ENCODE data around the gene CHD3. TPM values are rescaled to one million over a fixed set of nuclear protein-coding genes. Genes with fewer than 3 reads are reported as not detected.

Gene CHD3
- total RNA-seq = 100 to 1,000 TPM; 125 to 129 TPM

DNA sequence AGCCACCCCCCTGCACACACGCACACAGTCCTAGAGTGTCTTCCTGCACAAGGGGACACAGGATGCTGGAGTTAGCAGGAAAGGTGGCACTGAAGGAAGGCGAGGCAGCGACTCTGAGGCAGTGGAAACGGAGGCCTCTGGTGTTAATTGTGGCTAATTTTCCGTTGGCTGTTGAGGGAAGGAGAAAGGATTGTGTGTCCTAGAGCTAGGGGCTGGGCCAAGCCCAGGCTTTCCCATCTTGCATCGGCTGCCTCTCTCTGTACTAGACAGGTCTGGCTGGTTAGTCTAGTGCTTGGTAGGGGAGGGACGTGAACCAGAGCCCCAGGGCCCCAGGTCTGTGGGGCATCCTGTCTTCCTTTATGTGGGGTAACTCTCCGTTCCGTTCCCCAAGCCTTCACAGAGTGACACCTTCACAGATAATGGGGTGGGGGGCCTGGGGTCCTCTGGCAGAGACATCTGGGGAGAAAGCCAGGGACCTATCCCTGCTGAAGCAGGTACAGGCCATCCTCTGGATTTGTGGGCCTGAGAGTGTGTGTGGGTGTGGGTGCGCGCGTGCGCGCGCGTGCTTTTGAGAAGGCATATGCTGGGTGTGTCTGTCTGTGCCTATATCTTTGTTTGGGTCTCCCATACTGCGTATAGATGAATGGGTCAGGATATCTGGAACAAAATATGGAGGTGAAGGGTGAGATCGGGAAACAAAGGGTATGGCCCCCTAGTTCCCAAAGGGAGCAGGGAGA is at the start of gene CHD3:
CHD3 (plus strand) TSS at position 606 of the 737 bp plus-strand sequence. CDS start 212 bp downstream, outside the sequence.
- Mint-ChIP-seq H3K27me3 (ENCODE audit: low read depth) (no peaks in the 10 kb centered on the region), H3K36me3 (ENCODE audit: low read depth) (peaks cover 28% of the 10 kb centered on the region), H3K9me3 (ENCODE audit: insufficient read depth) (no peaks in the 10 kb centered on the region), H3K4me3 (no peak within 1 kb of the TSS), H3K4me1 (ENCODE audit: low read depth) (peaks cover 6% of the 10 kb centered on the region), H3K27ac (no peak within 1 kb of the TSS)
- CTCF ChIA-PET = interaction anchor here (0.6 to 1.2 kb wide), 4 partner anchors 25 to 101 kb away, joined by 3 to 6 read pairs (median 3); partner anchors contain the start of gene NAA38
- ATAC-seq (peak; percentile 21), DNase-seq (peak; percentile 53)
- POLR2A ChIA-PET = interaction anchor here (1.1 kb wide), 1 partner anchor 13 kb away, joined by 3 read pairs; no protein-coding TSS in a partner anchor

- CTCF ChIA-PET = interaction anchor here (1.1 to 3.1 kb wide), 4 partner anchors 12 to 151 kb away, joined by 3 to 17 read pairs (median 4); partner anchors contain the start of genes TP53 and WRAP53
- H3K4me1 Mint-ChIP-seq (ENCODE audit: low read depth) = peaks cover 68% of the 10 kb centered on the region
- POLR2A ChIA-PET = interaction anchor here (1.8 kb wide), 1 partner anchor 93 kb away, joined by 4 read pairs; the partner anchor contains the start of genes CNTROB and TRAPPC1
Measured at GRCh38 chr17:7839190-7839875, 49.3 kb upstream of the CHD3 start.

GRCh38 chr17:7839876-7840261 is 48.7 kb upstream of the CHD3 start:
- Mint-ChIP-seq H3K9me3 (ENCODE audit: insufficient read depth) (no peaks in the 10 kb centered on the region), H3K4me3 (no peak overlapping the region), H3K36me3 (ENCODE audit: low read depth) (no peaks in the 10 kb centered on the region), H3K27ac (no peak overlapping the region), H3K4me1 (ENCODE audit: low read depth) (peaks cover 64% of the 10 kb centered on the region), H3K27me3 (ENCODE audit: low read depth) (no peaks in the 10 kb centered on the region)
- CTCF ChIA-PET = interaction anchor here (1.2 to 1.9 kb wide), 2 partner anchors 12 to 150 kb away, joined by 3 to 4 read pairs; no protein-coding TSS in a partner anchor
- no peak for ATAC-seq
- no peak for DNase-seq
- POLR2A ChIA-PET = no interaction called here

More at GRCh38 chr17:7839190-7839875, 49.3 kb upstream of the CHD3 start:
- DNase-seq = no peak
- ATAC-seq = no peak
- peak overlapping the region; percentile 58 for H3K4me3 Mint-ChIP-seq
- H3K9me3 Mint-ChIP-seq (ENCODE audit: insufficient read depth) = no peaks in the 10 kb centered on the region
- no peaks in the 10 kb centered on the region for H3K27me3 Mint-ChIP-seq (ENCODE audit: low read depth)
- H3K27ac Mint-ChIP-seq = peak overlapping the region; percentile 83
- H3K36me3 Mint-ChIP-seq (ENCODE audit: low read depth) = no peaks in the 10 kb centered on the region

- CTCF ChIA-PET = interaction anchor here (0.9 to 1.9 kb wide), 4 partner anchors 9 to 150 kb away, joined by 3 to 6 read pairs (median 4); partner anchors contain the start of gene NAA38
- Mint-ChIP-seq H3K36me3 (ENCODE audit: low read depth) (no peaks in the 10 kb centered on the region), H3K27ac (peak overlapping the region; percentile 41), H3K9me3 (ENCODE audit: insufficient read depth) (no peaks in the 10 kb centered on the region), H3K27me3 (ENCODE audit: low read depth) (no peaks in the 10 kb centered on the region), H3K4me1 (ENCODE audit: low read depth) (peaks cover 63% of the 10 kb centered on the region), H3K4me3 (peak overlapping the region; percentile 97)
- POLR2A ChIA-PET = no interaction called here
- no peak for DNase-seq
- no peak for ATAC-seq
Measured at GRCh38 chr17:7840441-7840840, 48.1 kb upstream of the CHD3 start.

GRCh38 chr17:7840875-7841274 is 47.7 kb upstream of the CHD3 start:
- Mint-ChIP-seq H3K27ac (peak overlapping the region; percentile 77), H3K36me3 (ENCODE audit: low read depth) (no peaks in the 10 kb centered on the region), H3K9me3 (ENCODE audit: insufficient read depth) (no peaks in the 10 kb centered on the region), H3K4me3 (peak overlapping the region; percentile 97), H3K27me3 (ENCODE audit: low read depth) (no peaks in the 10 kb centered on the region), H3K4me1 (ENCODE audit: low read depth) (peaks cover 65% of the 10 kb centered on the region)
- DNase-seq (no peak), ATAC-seq (no peak)
- CTCF ChIA-PET = interaction anchor here (0.9 to 1.9 kb wide), 4 partner anchors 9 to 149 kb away, joined by 3 to 6 read pairs (median 4); partner anchors contain the start of gene NAA38
- POLR2A ChIA-PET = interaction anchor here (0.7 kb wide), 2 partner anchors 92 to 332 kb away, joined by 3 to 5 read pairs; no protein-coding TSS in a partner anchor

DNA sequence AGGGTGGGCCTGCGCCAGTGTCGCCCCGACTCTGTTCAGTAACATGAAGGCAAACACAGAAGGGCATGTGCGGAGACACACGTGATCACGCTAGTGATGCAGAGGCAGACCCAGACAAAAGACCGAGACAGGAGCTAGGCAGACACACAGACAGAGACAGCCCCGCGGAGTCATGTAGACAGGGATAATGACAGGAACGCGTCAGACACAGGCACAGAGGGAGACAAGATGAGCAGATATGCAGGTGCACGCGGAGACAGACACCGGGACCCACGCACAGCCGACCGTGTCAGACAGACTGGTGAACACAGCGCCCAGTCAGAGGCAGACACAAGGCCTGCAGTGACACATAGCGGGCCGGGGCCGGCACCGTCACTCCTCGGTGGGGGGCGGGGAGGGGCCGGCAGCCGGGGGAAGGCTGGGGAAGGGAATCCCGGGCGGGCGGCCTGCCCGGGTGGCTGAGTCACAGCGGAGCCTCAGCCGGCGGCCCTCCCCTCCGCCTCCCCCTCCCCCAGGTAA is 47.1 kb upstream of the CHD3 start:
- H3K27ac Mint-ChIP-seq = peak overlapping the region; percentile 77
- DNase-seq (peak; percentile 78), ATAC-seq (peak; percentile 12)
- H3K4me1 Mint-ChIP-seq (ENCODE audit: low read depth) = peaks cover 59% of the 10 kb centered on the region
- ChIA-PET POLR2A (interaction anchor here (0.5 to 1.6 kb wide), 6 partner anchors 15 to 332 kb away, joined by 3 to 5 read pairs (median 3); partner anchors contain the start of gene NAA38), CTCF (interaction anchor here (1.0 to 5.3 kb wide), 4 partner anchors 7 to 16 kb away, joined by 4 to 50 read pairs (median 5); partner anchors contain the start of genes KDM6B and NAA38)
- no peaks in the 10 kb centered on the region for H3K36me3 Mint-ChIP-seq (ENCODE audit: low read depth)
- H3K4me3 Mint-ChIP-seq = peak overlapping the region; percentile 97
- H3K9me3 Mint-ChIP-seq (ENCODE audit: insufficient read depth) = no peaks in the 10 kb centered on the region
- no peaks in the 10 kb centered on the region for H3K27me3 Mint-ChIP-seq (ENCODE audit: low read depth)

DNA sequence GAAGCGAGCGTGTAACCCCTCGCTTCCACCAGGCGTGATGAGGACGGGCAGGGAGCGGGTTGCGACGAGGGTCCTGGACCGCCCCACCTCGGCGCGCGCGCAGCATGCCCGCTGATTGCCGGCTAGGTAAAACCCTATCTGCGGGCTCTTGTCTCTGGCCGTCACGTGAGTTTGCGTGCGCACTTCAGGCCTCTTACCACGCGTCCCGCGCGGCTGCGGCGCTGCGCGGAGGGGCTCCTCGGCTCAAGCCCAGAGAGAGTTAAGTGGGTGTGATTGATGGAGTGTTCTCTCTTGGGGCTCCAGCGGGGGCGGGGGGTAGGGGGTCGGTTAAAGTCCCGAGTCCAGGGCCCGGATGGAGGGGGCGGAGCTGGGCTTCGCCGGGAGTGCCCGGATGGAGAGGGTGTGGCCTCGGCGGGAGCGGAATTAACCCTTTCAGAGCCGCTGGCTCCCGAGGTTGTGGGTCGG is 46.6 kb upstream of the CHD3 start:
- Mint-ChIP-seq H3K4me1 (ENCODE audit: low read depth) (peaks cover 58% of the 10 kb centered on the region), H3K36me3 (ENCODE audit: low read depth) (no peaks in the 10 kb centered on the region), H3K27ac (peak overlapping the region; percentile 99), H3K9me3 (ENCODE audit: insufficient read depth) (no peaks in the 10 kb centered on the region), H3K27me3 (ENCODE audit: low read depth) (no peaks in the 10 kb centered on the region), H3K4me3 (peak overlapping the region; percentile 97)
- POLR2A ChIA-PET = interaction anchor here (0.5 to 1.8 kb wide), 5 partner anchors 7 to 315 kb away, joined by 3 to 4 read pairs (median 3); partner anchors contain the start of gene NAA38
- CTCF ChIA-PET = interaction anchor here (1.0 to 5.3 kb wide), 3 partner anchors 8 to 15 kb away, joined by 4 to 50 read pairs (median 6); partner anchors contain the start of genes KDM6B and NAA38
- DNase-seq (peak; percentile 86), ATAC-seq (peak; percentile 12)

DNA sequence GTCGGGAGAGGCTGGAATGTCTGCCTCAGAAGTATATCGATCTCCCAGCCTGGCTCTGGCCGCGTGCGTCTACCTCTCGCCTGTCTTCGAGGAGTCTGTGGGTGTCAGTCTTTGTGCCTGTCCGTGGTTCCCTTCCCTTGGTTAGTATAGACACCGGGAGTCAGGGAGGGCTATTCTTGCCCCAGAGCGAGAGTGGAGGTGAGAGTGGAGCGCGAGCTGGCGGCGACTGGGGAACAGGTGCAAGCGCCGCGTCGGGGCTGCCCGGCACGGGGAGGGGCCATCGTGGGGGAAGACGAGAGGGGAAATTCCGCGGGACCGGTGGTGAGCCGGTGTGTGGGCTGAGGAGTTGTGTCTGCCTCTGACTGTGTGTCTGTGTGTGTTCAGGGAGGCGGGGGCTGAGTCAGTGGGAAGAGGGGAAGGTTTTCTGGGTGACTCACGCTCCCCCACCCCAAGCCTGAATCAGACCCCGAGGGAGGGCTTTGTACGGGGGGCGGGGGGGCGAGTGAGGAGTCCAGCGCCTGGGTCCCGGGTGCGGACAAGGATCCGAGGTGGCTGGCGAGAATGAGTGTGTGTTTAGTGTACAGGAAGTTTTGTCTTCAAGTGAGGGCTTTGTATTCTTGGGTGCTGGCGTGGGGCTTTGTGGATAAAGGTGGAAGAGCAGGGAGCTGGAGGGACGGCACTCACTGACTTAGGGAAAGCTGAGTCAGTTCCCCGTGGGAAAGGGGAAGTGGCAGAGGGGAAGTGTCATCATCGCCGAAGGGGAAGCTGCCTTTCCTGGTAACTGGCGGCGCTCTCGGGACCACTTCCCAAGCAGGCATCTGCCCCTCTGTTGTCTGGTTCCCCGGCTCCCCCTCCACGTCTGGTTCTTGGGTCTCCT is 46.0 kb upstream of the CHD3 start:
- Mint-ChIP-seq H3K36me3 (ENCODE audit: low read depth) (no peaks in the 10 kb centered on the region), H3K27me3 (ENCODE audit: low read depth) (no peaks in the 10 kb centered on the region), H3K27ac (peak overlapping the region; percentile 99), H3K9me3 (ENCODE audit: insufficient read depth) (no peaks in the 10 kb centered on the region), H3K4me1 (ENCODE audit: low read depth) (peaks cover 51% of the 10 kb centered on the region), H3K4me3 (peak overlapping the region; percentile 97)
- ChIA-PET CTCF (interaction anchor here (1.0 to 5.3 kb wide), 2 partner anchors 8 to 9 kb away, joined by 4 to 50 read pairs; partner anchors contain the start of gene KDM6B), POLR2A (interaction anchor here (0.9 to 1.8 kb wide), 6 partner anchors 7 to 331 kb away, joined by 3 to 7 read pairs (median 4); partner anchors contain the start of gene NAA38)
- peak; percentile 43 for ATAC-seq
- peak; percentile 83 for DNase-seq

DNA sequence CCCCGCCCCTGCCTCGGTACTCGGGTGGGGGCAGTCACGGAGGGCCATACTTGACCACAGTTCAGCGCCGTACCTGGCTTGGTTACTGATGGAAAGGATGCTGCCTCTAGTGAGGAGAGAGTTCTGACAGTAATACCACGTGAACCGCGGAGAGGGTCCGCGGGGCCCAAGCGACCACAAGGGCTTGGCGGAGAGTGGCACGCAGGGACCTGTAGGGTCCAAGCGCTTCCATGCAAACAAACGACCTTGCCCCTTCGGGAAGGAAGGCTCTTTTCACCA is 45.4 kb upstream of the CHD3 start:
- ATAC-seq (peak; percentile 1), DNase-seq (peak; percentile 58)
- ChIA-PET CTCF (interaction anchor here (5.3 kb wide), 1 partner anchor 9 kb away, joined by 50 read pairs; the partner anchor contains the start of gene KDM6B), POLR2A (interaction anchor here (0.9 to 1.8 kb wide), 4 partner anchors 8 to 330 kb away, joined by 3 to 7 read pairs (median 4); no protein-coding TSS in a partner anchor)
- Mint-ChIP-seq H3K4me3 (peak overlapping the region; percentile 97), H3K27me3 (ENCODE audit: low read depth) (no peaks in the 10 kb centered on the region), H3K36me3 (ENCODE audit: low read depth) (no peaks in the 10 kb centered on the region), H3K9me3 (ENCODE audit: insufficient read depth) (no peaks in the 10 kb centered on the region), H3K27ac (peak overlapping the region; percentile 99), H3K4me1 (ENCODE audit: low read depth) (peaks cover 49% of the 10 kb centered on the region)

DNA sequence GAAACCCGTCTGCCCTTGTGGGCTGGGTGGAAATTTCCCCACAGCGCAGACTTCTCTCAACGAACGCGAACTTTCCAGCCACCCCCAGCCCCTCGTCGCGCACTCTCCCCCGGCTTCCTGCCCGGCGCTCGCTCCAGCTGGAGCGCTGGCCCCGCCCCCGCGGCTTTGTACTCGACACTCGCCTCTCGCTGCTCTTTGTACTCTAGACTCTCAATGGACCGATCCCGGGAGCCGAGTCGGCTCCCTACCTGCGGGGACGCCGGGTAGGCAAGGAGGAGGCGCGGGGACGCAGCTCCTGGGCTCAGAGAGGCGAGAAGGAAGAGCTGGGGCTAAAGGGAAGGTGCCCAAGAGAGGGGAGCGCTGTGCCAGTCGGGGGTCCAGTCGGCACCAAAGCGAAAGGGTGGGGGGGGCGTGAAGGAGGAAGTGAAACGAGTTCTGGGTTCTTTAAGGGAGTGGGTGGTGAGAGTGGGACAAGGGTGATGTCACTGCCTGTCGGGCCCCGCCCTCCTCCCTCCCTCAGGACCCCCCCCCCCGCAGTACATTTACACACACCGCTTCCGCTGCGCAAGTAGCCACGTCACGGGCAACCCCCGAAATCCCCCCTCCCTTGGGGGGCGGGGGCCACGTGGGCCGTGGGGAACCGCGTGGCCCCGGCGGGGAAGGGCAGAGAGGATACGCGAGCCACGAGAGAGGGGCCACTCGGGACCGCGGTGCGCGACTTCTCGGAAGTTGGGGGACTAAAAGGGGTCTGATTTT is 44.9 kb upstream of the CHD3 start:
- Mint-ChIP-seq H3K36me3 (ENCODE audit: low read depth) (no peaks in the 10 kb centered on the region), H3K27ac (peak overlapping the region; percentile 99), H3K27me3 (ENCODE audit: low read depth) (no peaks in the 10 kb centered on the region), H3K4me3 (peak overlapping the region; percentile 97), H3K9me3 (ENCODE audit: insufficient read depth) (no peaks in the 10 kb centered on the region), H3K4me1 (ENCODE audit: low read depth) (peaks cover 46% of the 10 kb centered on the region)
- ATAC-seq (peak; percentile 25), DNase-seq (peak; percentile 87)
- ChIA-PET POLR2A (interaction anchor here (0.9 to 1.8 kb wide), 3 partner anchors 9 to 330 kb away, joined by 3 to 7 read pairs (median 4); no protein-coding TSS in a partner anchor), CTCF (interaction anchor here (5.3 kb wide), 1 partner anchor 9 kb away, joined by 50 read pairs; the partner anchor contains the start of gene KDM6B)

Data from activated CD8-positive, alpha-beta T cell treated with anti-CD3 and anti-CD28 coated beads, Interleukin-2, amount 10 ng/mL, durations not matched to agents 7 days and 5 days (primary cell).